DMS79 treated with DMSO at 0.1 percent for 48 hours (cell line): ENCODE measurements around the gene DUSP2.
"Not testable (repeated sequence)": the region's sequence is repeated elsewhere in the genome, so short reads cannot be mapped to it uniquely, and the experiment has no call there.

Source experiments
- DNase-seq: peaks from one replicate; lab custom pipeline; 2025; lab: John Stamatoyannopoulos, UW

DUSP2 gene

DNA sequence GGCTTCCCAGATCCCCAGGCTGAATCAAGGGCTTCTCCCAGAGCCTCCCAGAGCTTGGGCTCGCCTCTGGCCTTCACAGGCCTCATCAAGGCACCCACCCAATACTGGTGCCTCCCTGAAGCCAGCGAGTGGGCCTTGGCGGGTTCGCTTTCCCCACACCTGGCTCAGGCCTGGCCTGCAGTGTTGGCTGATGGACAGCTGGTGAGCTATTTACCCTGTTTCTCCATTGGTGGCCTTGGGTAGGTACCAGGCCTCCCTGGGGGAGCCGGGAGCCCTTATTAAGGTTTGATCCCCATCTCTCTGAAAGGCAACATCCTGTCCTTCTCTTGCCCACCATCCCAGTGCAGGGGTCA lies 18.2 kb upstream of the DUSP2 start:
- DNase-seq: no peak

DNA sequence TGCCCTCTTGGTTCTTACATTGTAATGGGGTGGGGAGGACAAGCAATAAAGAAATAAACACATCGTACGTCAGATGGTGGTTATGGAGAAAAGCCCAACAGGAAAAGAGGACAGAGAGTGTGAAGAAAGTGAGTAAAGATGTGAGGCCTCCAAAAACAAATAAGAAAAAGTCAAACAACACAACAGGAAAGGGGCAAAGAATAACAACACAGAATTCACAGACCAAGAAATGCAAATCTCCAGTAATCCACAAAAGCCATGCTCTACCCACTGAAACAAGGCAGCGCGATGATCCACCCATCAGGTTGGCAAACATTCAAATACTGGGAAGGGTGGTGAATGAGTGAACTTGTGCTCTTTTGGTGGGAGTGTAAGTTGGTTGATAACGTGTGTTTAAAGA lies 16.7 kb upstream of the DUSP2 start:
- DNase-seq: no peak

DNA sequence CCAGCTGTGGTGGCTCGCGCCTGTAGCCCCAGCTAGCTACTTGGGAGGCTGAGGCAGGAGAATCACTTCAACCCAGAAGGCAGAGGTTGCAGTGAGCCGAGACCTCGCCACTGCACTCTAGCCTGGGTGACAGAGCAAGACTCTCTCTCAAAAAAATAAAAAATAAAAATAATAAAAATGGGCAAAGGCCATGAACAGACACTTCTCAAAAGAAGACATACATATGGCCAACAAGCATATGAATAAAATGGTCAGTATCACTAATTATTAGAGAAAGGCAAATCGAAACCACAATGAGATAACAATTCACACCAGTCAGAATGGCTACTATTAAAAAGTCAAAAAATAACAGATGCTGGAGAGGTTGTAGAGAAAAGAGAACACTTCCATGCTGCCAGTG lies 15.1 kb upstream of the DUSP2 start:
- not testable (repeated sequence) for DNase-seq

DNA sequence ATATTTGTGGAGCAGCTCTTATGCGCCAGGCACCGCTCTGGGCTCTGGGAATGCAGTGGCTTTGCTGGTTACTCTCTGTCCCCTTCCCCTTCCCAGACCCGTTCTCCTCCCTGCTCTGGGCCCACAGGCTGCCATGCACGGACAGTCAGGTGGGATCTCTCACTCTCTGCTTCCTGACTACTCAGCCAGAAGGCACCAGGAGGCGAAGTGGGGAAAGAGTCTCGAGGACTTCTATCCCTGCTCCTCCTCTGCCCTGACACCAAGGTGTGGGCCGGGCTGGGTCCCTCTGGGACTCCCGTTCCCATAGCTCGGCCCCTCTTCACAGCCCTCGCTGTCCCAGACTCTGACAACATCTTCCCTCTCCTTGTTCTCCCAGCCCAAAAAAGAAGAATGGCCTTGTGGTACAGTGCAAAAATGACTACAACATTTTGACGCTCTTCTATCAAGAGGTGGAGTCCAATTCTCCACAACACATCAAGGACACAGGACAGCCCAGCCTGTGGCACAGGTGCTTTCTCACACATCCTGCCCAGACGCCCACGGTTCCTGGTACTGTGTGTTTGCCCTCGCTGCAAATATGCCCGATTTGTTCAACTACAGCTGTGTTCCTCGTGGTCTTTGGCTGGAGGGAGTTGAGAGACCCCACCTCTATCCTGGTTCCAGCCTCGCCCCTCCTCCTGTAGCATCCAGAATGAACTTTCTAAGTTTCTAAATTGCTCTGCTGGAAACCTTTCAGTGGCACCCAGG lies 14.0 kb upstream of the DUSP2 start:
- no peak for DNase-seq

DNA sequence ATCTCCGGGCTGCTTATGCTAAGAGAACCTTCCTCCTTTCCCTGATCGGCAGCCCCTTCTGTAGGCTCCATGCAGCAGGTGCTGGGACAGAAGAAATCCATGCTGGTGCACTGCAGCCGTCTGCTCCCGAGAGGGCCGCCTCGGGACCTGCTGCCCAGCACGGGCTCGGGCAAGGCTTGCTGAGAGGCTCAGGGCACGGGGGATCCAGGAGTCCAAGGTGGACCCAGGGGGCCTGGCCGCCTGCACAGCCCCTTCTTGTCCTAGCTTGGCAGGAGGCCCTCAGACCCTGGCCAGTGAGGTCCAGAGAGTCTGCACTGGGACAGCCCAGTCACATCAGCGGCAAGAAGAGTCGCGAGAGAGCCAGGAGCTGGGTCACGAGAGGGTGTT lies 13.3 kb upstream of the DUSP2 start:
- DNase-seq: no peak

DNA sequence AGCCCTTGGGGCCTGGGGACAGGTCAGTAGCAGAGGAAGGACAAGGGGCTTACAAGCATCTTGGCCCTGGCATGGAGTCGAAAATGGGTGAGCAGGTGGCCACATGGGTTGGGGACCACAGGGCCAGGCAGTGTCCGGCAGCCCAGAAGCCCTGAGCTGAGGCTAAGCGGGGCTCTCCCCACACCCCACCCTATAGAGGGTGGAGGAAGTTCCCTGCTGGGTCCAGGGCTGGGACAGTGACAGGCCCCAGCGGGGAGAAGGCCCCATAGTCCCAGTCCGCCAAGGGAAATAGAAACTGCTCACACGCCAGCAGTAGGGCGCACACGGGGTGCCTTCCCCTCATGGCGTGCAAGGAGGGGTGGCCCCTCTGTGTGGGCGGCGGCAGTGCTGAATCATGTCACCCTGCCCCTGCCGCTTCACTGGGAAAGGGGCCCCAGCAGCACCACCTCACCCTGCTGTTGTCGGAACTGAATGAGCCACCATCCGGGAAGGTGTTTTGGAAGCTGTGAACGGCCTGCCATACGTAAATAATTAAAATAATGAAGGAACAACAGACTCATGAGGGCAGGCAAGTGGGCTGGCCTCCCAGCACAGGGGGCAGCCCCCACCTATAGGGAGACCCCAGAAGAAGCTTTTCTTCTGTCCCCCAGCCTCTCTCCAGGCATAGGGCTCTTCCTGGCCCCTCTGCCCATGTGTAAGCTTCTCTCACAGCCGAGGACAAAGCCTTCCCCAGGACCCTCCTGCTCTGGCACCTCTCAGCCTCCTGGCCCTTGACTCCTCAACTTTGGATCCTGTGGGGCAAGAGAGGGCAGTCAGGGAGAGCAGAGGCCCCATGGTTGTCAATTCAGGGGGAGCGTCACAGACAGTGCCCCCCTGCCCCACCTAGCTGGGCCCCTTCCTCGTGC lies 12.7 kb upstream of the DUSP2 start:
- no peak for DNase-seq

DNA sequence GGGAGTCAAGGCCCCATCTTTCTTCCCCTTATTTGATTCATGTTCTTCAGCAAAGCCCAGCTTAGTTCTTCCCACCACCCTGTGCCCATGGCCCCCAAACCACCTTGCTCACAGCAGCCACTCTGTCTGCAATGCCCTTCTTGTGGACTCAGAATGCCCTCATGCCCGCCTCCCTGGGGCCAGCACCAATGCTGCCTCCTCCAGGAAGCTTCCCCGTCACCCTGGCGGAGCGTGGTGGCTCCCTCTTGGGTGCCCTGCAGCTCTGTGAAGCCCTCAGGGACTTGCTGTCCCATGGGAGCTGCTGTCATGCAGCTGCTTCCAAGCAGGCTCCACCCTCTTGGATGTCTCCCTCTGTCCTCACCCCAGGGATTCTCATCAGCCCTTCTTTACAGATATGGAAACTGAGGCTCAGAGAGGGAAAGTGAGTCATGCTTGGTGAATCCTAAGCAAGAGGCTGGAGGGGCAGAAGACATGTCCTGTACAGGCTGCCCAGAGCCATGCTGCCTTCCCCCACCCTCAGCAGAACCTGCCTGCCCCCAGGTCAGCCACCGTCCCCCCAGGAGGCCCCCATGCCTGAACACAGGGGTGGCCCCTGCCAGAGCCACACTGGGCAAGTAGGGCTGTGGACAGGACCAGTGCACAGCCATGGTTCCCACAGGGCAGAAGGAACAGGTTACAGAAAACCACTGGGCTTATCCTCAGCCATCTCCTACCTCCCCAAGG lies 11.8 kb upstream of the DUSP2 start:
- DNase-seq: no peak

DNA sequence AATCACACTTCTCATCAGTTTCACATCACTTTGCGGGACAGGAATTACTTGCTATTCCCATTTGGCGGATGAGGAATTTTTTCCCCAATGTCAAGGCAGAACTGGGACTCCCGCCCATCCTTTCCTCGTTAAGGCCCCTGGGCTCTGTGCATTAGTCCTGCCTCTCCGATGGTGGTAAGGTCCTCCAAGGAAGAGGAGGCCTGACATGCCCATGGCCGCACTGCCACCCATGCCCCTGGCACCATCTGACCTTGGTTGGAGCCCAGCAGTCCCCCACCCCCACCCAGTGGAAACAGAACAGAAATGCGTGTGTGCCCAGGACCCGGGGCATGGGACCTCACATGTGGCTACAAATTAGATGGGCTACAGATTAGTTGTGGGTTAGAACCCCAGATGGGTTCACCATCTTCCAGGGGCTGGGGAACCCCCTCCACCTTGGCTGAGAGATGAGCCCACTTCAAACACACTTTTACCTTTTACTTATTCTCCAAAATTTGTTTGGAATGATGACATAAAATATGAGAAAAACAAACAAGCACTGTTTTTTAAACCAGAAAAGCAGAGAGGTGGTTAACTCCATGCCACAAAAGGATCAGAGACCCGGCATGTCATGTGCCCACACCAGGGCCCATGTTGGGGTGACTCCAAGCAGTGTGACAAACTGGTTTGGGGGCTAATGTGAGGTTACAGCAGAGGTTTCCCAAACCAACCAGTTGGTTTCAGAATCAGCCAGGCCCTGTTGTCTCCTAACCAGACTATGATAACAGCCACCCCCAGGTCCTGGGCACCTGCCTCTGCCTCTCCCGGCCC lies 11.0 kb upstream of the DUSP2 start:
- DNase-seq: no peak

DNA sequence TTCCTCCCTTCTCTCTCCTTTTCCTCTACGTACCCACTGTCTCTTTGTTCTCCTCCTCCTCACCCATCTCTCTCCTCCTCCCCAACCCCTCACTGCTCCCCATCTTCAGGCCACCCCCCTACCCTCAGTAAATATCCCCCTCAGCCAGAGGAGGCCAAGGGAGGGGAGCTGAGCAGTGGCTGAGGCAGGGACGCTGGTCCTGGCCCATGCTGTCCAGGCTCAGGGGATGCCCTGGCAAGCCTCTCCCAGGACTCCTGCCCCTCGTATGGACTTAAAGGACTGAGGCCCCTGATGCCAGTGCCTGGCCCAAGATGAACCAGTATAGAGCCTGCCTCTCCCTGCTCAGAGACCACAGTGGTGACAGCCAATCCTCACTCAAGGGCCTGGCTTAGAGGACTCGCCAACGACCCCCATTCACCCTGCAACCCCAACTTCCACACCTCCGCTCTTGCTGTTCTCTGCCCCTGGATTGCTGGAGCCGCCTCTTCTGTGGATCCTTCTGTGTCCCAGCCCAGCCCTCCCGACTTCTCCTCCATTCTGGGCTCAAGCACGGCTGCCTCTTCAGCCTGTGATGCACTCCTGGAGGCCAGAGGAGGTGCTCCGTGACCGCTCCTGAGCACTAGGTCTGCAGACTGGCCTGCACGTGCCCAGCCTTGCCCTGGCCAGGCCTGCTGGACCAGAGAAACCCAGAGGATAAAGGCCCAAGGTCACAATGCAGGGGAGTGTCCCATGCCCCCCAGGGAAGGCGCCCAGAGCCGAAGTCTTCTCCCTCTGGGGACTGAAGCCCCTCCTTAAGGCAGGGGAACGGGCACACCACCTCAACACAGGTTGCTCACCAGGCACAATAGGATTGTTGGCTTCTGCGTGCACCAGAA lies 9.5 kb upstream of the DUSP2 start:
- DNase-seq: no peak

DNA sequence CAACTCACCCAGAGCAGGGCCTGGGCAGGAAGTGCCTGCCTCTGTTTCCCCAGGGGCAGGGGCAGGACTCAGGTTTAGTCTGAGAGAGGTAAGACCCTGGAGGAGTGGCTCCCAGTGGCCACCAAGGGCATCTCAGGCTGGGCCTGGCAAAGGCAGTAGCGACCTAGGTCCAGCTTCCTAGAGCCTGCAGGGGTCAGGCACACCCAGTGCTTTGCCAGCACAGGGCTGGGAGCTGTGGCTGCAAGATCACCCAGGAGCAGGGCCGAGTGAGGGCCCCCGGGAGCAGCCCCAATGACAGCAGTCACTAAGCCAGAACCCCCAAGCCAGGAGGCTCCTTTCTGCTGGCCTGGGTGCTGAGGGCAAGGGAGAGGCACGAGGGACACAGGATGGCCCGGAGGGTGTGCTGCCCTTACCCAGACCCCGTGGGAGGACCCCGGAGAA lies 8.8 kb upstream of the DUSP2 start:
- DNase-seq: no peak

DNA sequence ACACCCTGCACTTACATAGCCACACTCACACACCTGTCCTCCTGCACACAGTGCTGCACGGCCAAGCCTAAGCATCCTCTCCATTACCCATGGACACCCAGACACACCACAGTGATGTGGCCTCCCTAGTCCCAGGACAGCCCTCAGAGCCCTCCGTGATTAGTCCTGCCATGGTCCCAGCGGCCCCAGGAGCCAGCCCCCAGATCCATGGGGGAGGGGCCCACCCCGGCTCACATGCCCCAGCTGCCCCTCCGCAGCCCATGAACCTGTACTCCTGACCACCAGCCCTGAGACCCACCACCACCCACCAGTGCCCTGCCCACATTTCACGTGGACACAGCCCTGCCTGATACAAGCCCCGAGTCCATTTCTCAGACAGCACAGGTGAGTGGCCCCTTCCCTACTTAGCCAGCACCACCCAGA lies 8.1 kb upstream of the DUSP2 start:
- DNase-seq: no peak

DNA sequence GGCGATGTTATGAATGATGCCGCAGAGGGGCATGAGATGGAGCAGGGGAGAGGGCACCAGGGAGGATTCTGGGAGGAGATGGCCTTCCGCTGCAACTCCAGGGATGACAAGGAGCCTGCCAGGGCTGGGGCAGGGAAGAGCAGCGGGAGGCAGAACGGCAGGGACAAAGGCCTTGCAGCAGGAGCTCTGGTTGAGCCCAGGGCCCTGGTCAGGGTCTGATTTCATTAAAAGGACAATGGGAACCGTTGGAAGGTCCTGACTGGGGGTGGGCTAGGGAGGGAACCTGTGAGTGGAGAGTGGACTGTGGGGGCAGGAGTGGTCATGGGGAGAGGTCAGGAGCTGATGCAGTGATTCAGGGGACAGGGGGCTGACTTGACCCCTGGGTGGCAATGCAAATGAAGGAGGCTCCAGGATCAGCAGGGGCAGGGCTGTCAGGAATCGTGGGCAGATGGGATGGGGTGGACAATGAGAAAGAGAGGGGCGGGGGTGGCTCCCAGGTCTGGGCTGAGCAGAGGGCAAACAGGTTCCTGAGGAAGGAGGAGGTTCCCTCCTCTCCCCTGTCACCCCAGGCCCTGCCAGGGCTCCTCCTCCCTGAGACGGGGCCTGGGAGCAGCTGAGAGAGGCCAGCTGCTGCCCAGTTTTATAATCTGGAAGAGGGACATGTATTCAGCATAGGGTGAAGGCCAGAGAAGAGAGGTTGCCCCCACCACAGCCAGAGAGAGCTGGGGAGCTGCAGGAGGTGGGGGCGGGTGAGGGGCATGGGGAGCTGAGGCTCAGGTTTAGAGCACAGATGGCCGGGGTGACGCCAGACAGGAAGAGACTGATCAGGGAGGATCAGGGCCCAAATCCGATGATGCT lies 7.3 kb upstream of the DUSP2 start:
- no peak for DNase-seq

DNA sequence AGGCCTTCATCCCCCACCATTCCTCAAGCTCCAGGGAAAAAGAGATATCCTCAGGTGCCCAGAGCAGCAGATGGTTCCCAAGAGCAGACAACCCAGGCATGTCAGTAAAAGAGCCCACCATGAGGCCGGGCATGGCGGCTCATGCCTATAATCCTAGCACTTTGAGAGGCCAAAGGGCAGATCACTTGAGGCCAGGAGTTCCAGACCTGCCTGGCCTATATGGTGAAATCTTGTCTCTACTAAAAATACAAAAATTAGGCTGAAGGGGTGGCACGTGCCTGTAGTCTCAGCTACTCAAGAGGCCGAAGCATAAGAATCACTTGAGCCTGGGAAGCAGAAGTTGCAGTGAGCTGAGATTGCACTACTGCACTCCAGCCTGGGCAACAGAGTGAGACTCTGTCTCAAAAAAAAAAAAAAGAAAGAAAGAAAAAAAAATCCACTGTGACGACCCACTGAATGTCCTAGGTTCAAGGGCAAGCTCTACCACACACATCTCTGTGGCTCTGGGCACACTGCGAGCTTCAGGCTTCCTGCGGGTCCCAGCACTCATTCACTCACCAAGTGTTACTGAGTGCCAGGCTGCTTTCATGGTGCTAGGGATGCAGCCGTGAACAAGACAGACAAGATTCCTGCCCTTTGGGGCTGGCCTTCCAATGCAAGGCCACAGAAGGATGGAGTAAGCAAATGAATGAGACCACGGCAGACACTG lies 6.5 kb upstream of the DUSP2 start:
- no peak for DNase-seq

DNA sequence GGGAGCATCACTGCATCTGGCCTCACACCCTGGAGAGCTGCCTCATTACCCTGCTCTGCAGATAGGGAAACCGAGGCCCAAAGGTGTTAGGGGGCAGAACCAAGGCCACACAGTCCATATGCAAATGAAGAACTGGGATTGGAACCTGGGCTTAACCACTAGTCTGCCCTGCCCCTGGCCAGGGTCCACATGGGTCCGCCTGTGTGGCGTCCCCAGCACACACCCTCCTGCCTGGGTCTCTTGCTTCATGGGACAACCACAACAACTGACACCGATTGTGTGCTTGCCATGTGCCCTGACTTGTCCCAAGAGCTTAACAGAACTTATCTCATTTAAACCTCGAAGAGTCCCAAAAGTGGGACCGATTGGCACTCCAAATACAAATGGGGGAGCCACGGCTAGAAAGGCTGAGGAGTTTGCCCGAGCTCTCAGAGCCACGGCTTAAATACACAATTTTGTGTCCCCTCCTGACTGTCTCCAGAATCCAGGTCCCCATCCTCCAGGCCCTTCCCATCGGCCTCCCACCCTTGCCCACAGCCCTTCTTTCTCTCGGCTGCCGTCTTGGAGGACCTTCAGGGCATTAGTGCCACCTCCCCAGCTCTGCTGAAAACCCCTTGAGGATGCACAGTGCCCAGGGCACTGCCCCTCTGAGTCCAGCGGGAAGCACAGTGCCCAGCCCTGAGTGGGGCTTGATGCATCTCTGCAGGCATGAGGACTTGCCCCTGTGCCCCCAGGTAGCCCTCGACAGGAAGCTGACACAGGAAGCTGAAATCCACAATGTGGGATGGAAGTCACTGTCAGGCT lies 5.8 kb upstream of the DUSP2 start:
- DNase-seq: no peak

DNA sequence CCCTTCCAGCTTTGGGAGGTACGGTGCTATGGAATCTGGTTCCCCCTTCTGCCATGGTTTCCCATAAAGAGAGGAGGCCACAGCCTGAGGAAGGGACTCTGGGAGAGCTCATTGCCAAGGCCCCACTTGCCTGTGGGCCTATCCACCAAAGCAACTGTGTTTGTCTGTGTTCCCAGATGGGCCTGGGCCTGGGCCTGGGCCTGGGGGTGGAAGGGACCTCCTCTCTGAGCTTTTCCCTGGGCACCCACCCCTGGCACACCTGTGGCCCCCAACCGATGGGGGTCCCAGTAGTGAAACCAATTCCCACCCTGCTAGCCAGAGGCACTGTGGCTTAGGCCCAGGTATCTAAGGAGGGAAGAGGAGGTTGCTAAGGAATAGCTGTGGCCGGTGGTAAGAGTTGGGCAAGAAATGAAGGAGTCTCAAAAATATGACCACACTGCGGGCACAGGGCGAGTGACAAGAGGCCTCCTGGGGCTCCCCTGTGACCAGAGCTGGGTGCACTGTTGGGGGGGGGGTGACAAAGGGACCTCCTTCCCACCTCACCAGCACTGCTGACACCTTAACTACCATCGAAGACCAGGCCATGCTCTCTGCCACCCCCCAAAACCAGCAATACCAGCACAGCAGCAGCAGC lies 4.9 kb upstream of the DUSP2 start:
- no peak for DNase-seq

DNA sequence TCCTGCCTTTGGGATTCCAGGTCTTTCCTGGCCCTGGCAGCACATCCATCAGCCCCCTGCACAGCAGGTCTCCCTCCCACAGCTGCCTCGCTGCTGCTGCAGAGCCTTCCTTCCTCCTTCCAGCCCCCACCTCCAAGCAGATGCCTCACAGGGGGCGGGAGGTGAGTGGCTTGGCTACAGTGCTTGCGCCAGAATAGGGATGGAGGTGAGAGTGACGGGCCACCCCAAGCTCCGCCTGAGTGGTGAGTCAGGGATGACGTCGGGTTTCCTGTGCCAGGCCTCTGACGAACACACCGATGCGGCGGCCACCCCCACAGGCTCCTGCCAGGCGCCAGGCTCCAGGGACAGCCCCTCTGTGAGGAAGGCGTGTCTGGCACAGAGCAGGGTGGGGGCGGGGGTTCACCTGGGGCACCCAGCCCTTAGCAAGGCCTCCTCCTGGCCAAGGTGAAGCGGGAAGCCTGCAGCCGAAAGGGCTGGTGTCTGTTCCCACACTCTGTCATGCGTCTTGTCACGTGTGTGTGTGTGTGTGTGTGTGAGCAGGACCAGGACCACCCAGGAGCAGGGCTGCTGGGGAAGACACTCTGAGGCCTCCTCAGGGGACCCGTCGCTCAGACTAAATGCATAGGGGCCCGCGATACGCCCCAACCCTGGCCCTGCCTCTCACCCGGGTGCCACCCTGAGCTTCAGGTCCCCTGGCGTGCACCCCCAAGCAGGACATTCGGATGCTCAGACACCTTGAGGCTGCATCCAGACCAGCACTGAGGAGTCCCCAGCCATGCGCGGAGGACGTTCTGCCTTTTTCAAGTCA lies 3.4 kb upstream of the DUSP2 start:
- DNase-seq: peak; percentile 85

DNA sequence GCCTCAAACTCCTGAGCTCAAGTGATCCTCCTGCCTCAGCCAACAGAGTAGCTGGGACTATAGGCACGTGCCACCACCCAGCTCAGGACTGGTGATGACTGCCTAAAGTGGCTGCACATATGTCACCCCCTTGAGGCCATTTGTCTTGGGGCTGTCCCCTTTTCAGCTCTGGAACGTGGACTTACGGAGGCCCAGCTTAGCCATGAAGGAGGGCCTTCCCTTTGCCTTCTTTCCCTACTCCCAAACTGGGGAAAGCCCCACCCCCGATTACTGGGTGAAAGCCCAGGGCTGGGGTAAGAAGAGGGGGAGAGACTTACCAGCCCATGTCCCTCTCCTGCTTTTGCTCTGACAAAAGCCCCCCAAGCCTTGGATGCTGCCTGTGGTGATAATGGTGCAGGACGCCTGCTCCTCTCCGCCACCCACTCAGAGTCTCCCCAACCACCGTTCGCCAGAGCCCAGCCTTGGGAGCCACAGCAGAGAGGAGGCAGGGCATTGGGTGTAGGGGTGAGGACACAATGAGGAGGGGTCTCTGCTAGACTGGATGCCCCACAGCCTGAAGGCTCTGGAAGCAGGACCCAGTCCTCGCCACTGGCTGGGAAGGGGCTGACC lies 2.5 kb upstream of the DUSP2 start:
- peak; percentile 86 for DNase-seq
